ENCODE results near the gene TACR1.
"Not testable (repeated sequence)": the region's sequence is repeated elsewhere in the genome, so short reads cannot be mapped to it uniquely, and the experiment has no call there.

TACR1 gene

GRCh38 chr2:75199428-75200011, at the start of gene TACR1:
Gene TACR1, minus strand, starts transcription at chr2:75199520. Its CDS starts 586 bp downstream, at chr2:75198934.
- DNase-seq, result peak; percentile 7

DNA sequence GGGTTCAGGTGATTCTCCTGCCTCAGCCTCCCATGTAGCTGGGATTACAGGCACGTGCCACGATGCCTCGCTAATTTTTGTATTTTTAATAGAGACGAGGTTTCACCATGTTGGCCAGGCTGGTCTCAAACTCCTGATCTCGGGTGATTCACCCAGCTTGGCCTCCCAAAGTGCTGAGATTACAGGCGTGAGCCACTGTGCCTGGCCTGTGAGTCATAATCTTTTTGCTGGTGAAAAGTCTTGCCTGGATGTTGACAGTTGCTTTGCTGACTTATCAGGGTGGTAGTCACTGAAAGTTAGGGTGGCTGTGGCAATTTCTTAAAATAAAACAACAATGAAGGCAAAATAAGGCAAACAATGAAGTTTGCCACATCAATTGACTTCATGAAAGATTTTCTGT, 49.3 kb upstream of the TACR1 start:
- not testable (repeated sequence) for DNase-seq

GRCh38 chr2:75246441-75247167, 47.3 kb upstream of the TACR1 start:
- DNase-seq, result no peak

DNA sequence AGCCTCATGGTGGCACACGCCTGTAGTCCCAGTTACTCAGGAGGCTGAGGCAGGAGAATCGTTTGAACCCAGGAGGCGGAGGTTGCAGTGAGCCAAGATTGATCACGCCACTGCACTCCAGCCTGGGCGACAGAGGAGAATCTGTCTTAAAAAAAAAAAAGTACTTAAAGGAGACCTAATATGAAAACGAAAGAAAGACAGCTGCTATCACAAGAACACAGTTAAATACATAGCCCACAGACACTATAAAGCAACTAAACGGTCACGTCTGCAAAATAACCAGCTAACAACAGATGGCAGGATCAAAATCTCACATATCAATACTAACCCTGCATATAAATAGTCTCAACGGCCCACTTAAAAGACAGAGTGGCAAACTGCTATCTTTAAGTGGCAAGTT, 43.9 kb upstream of the TACR1 start:
- no peak for DNase-seq

GRCh38 chr2:75241696-75242095, 42.4 kb upstream of the TACR1 start:
- DNase-seq, result no peak

GRCh38 chr2:75238670-75239330, 39.5 kb upstream of the TACR1 start:
- peak; percentile 38 for DNase-seq

DNA sequence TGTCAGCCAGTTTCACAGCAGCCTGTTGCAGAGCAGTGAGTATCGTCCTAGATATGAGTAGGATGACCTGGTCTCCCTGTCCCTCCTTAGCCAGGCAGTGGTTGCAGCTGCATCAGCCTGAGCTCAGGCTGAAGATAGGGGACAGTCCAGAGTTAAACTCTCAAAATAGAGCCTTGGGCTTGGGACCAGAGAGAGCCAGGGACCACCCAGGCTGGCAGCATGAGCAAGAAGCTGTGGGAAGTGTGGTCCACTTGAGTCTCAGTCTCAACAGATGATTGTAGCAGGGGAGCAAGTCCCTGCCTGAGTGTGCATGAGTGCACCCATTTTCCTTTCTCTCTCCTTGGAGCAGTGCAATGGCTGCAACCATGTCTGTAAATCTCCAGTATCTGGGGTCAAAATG, 38.0 kb upstream of the TACR1 start:
- no peak for DNase-seq

DNA sequence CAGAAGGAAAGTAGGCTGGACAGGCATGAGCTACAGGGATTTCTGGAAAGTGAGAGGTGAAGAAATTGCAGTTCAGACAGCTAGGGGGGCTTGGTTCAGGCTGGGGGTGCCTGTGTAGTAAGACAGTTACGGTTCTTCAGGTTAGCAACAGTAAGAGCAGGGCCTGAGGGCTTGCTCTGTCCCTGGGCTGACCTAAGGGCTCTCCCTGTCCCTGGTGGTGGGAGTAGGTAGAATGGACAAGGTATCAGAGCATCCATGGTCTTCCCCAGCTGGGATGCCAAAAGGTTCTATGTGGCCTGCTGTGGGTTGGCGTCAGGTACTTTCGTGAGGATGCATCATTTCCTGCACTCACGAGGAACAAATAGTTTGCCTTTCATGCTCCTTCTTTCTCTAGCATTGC, 34.6 kb upstream of the TACR1 start:
- DNase-seq, result no peak

GRCh38 chr2:75226617-75227016, 27.3 kb upstream of the TACR1 start:
- no peak for DNase-seq

GRCh38 chr2:75226099-75226498, 26.8 kb upstream of the TACR1 start:
- DNase-seq, result no peak

- DNase-seq, result no peak
Observed at GRCh38 chr2:75224636-75225094, 25.3 kb upstream of the TACR1 start.

DNA sequence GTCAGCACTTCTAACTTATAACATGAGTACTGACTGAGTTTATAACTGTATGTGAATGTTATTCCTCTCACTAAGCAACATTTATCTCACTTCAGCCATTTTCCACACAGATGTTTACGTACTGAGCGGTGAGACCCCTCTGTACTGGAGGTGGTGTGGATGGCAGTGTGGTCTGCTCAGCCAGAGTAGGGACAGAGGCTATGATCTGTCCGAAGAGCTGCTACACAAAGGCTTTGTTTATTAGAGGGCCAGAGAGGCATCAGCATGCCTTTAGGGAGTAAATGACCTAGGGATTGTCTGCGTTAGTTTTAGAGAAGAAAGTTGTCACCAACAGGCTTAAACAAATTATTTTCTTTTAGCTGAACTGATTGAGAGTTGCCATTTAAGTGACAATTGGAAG, 23.2 kb upstream of the TACR1 start:
- no peak for DNase-seq

DNA sequence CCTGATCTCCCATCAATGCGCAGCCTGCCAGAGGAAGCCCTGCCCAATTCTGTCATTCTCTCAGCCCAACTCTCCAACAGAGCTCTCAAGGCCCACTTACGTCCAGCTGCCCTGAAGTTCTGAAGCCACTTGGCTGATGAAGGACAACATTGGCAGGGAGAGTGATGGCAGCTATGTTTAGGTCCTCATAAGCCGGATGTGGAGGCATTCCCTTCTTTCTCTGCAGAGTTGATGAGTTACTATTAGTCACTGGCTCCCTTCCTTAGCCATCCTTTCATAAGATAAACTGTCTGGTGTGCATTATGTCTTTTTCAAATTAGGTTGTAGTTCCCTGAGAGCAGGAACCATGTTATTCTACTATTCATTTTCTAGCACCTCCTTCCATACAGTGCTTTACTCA, 22.5 kb upstream of the TACR1 start:
- no peak for DNase-seq

GRCh38 chr2:75219213-75219612, 19.9 kb upstream of the TACR1 start:
- not testable (repeated sequence) for DNase-seq

GRCh38 chr2:75211266-75211770, 12.0 kb upstream of the TACR1 start:
- DNase-seq, result no peak

DNA sequence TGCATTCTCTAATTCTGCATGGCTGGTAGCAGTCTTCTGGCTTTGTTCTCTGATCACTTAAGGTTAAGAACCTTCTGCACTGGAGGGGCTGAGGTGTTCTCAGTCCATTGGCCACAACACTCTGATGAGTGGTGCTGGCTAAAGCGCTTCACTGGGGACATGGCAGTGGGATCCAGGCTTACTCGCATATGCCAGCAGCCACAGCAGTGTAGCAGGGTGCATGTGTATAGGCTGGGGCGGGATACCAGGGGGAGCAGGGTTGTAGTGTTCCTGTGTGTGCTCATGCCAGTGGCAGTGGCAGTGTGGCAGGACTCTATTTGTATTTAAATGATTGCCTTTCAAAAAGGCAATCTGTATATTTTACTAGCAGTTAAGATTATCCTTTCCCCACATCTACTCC, 11.1 kb upstream of the TACR1 start:
- no peak for DNase-seq

DNA sequence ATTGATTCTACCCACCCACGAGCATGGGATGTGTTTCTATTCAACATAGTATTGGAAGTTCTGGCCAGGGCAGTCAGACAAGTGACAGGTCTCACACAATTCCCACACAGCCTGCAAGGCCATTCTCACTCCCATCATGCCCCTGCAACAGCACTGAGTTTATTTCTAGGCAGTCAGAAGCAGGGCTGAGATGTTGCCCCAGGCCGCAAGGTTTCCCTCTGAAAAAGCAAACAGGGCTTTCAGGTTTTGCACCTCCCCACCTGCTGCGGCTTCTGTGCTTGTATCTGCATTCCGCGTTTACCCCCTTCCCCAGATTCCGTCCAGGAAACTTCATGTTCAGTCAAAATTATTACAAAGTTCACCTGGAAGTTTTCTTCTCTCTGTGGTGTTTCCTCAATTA, 9.4 kb upstream of the TACR1 start:
- DNase-seq, result no peak

DNA sequence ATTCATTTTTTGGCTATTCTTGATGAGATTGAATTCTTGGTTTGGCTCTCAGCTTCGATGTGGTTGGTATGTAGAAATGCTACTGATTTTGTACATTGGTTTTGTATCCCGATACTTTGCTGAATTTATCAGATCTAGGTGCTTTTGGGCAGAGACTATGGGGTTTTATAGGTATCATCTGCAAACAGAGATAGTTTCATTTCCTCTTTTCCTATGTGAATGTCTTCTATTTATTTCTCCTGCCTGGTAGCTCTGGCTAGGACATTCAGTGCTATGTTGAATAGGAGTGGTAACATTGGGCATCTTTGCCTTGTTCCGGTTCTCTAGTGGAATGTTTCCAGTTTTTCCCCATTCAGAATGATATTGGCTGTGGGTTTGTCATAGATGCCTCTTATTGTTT, 5.5 kb upstream of the TACR1 start:
- no peak for DNase-seq

DNA sequence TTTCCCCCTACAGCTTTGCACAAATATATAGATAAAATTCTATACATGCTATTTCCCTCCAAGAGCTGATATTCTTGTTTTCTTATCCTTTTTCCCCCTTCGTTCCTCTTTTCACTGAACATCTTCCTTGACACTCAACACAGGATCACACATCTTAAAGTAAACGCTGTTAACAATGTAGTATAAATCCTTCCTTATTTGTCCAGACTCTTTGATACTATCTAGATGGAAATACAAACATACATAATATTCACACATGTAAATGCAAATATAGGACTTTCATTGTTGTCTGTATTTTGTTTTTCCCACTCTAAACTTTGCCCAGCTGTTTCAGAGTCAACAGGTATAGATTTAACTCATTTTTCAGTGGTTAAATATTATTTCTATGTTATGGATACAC, 3.0 kb upstream of the TACR1 start:
- no peak for DNase-seq

- no peak for DNase-seq
Observed at GRCh38 chr2:75200140-75201096, 1.1 kb upstream of the TACR1 start.

DNA sequence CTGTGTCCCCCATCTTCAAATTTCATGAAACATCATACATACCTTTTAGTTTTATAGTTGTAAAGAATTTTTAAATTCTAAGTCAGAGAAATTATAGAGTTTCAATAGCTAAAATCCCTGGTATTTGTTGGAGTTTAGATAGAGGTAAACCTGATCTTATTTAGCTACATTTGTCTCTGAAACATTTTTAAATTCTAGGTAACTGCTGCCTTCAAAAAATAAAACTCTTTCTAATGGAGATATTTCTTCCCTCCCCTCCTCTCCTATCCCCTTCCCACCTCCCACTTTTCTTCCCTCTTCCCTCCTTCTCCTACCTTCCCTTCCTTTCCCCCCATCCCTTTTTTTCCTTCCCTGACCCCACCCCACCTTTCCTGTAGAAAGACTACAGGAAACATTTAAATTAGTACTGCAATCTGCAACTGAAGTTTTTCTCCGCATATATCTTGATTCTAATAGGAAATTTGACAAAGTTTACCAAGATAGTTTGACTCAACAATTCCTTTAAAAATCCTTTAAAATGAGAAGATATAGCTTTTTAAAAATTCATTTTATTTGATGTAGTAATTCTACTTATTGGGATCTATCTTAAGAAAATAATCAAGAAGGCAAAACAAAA, 4.1 kb downstream of the TACR1 start:
- no peak for DNase-seq

DNA sequence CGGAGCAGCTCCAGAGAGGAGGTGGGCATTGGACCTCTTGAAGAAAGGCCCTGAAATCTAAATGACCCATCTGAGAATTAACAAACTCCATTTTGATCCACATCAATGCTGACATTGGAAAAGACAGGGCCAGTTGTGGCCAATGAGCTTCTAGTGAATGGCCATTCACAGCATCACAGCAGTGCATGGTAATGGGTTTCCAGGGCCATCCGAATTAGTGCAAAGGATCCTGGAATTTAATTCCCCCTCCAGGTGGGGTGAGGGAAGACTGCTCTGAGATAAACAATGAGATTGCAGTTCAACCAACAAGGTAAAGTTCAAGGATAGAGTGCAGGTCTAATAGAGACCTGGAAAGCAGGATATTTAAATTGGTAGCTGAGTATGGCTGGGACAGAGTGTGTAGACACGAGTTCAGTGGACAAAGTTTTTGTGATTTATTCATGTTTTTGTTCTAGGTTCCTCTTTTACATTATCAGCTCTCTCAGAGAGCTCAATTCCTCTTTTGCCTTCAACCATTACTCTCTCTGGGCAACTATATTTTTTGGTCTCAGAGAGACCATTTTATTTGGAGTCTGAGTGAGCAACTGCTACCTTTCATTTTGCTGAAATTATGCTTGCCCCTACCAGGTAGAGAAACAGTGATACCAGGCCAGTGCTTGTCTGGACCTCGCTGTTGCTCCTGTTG, 5.0 kb downstream of the TACR1 start:
- no peak for DNase-seq
